Right renal cortex interstitium (tissue), 3 donors: ENCODE measurements around the gene TENM3. TPM values are rescaled to one million over a fixed set of nuclear protein-coding genes. Genes with fewer than 3 reads are reported as not detected.

Experiments
- DNase-seq, 3 donors: peaks; one replicate each; pipeline ENCODE4 v3.0.0-alpha.2; 2013; ENCODE audit warnings: low read depth in 3 of 3, low spot score in 2 of 3
- polyA plus RNA-seq, 3 donors: library from polyadenylated mRNA; unstranded; fragments of 120-200 nt; gene quantifications; one replicate each; pipeline ENCODE4 v1.2.1, GENCODE V29; 2013; ENCODE audit not compliant: insufficient read length in 3 of 3

Gene TENM3
- polyA plus RNA-seq, 3 donors = 16.0 to 18.1 (median 17.7) TPM

GRCh38 chr4:182250446-182250845 lies 7.2 kb downstream of the TENM3 start:
- DNase-seq = no peak

DNA sequence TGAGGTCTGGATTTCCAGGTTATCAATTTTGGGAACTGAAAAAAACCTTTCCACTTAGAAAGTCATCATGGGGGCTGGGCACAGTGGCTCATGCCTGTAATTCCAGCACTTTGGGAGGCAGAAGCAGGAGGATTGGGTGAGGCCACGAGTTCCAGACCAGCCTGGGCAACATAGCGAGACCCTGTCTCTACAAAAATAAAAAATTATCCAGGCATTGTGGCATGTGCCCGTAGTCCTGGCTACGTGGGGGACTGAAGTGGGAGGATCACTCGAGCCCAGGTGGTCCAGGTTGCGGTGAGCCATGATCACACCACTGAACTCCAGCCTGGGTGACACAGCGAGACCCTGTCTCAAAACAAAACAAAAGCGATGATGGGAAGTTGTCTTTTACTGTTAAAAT lies 7.9 kb downstream of the TENM3 start:
- no peak for DNase-seq

DNA sequence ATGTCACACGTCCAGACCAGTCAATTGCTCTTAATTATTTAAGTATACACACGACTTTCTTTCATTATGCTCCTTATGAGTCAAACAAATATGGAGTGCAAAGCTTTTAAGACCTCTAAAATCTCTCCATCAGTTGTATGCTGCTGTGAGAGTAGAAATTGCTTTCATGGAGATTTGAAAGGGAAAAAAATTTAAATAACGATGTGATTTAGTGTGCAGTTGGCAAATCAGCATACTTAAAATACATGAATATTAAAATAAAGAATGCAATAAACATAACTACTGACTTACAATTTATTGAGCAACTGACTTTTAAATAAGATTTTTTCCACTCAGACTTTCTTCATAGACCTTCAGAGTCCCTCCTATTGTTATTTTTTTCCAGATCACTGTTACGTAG lies 9.0 kb downstream of the TENM3 start:
- DNase-seq = no peak

DNA sequence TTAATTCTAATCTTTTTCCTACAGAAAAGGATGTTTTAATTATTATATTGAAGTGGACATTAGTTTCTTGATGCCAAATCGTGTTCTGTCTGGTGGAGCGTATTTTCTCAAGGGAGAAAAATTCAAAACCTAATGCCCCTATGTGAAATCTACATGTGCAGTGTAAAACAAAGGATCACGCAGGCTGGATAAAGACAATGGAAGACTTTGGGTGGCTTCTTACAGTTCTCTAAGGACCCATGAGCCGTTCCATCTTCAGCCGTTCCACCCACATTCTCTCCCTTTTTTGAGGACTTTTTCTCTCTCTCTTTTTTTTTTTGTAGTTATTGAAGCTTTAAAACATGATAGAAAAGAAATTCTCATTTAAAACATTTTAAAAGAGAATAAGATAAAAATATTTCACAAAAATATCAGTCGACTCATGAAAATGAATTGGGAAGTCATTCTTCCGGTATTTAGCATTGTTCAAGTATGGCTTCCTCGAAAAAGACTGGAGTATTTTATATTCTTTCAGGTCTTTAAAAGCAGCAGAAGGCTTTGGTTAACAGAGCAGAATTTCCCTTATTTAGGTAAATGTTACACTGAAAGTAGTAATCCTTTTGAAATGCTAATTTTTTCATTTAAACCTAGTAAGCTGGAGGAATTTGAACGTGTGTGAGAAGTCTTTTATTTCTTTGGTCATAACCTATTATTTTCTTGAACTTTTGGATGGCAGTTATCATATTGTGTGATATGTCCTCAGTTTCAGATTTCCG lies 11.0 kb downstream of the TENM3 start:
- no peak for DNase-seq

DNA sequence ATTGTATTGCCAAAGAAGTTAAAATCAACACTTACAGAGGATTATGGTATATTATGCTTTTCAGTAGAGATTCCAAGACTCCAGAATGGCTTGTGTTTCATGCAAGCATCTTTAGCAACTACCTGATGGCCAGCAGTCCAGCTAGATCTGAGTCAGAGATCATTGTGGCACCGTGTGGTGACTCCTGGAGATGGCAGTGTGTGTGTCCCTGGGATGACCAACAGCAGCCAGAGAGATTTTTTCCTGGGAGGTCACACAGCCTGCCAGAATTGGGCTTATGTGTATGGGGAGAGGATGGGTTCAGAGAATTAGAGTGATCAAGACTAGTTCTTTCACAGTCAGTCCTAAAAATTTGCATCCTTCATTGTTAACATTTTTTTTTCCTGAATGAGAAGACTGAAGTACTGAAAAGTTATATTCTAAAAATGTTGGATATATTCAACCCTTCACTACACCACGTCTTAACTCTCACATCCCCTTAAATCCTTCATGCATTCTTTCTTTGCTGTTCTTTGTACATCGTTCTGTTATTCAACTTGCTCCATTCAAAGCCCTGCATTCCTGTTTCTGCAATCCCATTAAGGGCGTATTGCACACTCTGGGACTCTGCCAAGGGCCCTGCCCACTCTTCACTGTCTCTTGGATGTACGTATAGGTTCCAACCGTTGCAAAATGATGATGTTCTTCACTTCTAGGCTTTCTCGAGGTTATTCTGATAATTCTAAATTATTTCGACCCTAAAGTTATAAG lies 12.4 kb downstream of the TENM3 start:
- no peak for DNase-seq

GRCh38 chr4:182257016-182257415 lies 13.8 kb downstream of the TENM3 start:
- no peak for DNase-seq

DNA sequence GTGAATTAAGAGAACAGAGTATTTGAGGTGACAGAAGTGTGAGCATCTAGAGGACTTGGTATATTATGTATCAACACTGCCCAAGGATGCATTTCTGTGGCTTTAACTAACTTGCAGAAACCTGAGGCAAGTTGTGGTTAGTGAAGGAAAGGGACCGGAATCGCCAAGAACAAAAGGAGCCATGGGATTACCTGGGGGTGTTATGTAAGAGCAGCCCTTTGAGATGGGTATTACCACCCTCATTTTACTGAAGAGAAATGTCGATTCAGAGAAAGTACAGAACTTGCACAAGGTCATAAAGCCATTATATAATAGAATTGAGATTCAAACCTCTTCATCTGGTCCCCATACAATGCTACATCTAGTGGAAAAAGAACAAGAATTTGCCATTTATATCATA lies 14.3 kb downstream of the TENM3 start:
- DNase-seq = no peak

GRCh38 chr4:182258441-182259000 lies 15.3 kb downstream of the TENM3 start:
- DNase-seq = no peak

GRCh38 chr4:182261651-182262223 lies 18.5 kb downstream of the TENM3 start:
- DNase-seq = no peak

DNA sequence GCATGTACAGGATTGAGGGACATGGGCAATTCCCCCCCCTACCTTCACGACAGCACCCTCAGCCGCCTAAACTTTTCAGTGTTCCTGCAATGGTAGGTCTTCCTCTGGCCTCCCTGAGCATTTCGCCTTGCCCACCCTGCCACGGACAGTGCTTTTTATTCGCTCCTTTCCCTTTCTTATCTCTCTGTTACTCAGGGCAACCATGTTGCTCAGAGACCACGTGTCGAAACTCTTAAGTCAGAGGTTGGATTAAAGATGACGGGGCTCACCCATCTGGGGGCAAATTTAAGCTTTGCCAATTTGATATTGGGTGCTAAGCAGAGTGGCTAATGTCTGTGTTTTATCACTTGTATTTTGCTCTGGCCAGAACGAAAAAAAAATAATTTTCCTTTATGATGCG lies 20.4 kb downstream of the TENM3 start:
- no peak for DNase-seq

- DNase-seq = no peak
These were observed 21.0 kb downstream of the TENM3 start for GRCh38 chr4:182264139-182264752.

GRCh38 chr4:182265881-182266280 lies 22.7 kb downstream of the TENM3 start:
- no peak for DNase-seq

- no peak for DNase-seq
These were observed 23.8 kb downstream of the TENM3 start for GRCh38 chr4:182267048-182267447.

GRCh38 chr4:182268966-182269365 lies 25.8 kb downstream of the TENM3 start:
- DNase-seq = no peak

DNA sequence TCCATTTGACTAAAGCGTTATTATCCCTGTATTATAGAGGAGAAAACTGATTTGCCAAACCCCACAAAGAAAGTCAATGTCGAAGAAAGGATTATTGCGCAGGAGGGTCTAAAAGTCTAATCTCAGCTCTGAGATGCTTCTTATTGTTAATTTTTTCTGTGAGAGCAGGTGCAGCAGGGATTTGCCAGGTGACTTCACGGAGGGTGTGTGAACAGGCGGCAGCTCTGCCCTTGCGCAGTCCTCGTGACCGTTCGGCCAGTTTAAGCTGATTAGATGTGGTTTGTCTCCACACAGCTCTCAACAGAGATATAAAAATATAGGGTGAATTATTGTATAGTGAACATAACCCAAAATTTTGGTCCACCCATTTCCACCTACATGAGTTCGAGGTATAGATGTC lies 28.5 kb downstream of the TENM3 start:
- no peak for DNase-seq

DNA sequence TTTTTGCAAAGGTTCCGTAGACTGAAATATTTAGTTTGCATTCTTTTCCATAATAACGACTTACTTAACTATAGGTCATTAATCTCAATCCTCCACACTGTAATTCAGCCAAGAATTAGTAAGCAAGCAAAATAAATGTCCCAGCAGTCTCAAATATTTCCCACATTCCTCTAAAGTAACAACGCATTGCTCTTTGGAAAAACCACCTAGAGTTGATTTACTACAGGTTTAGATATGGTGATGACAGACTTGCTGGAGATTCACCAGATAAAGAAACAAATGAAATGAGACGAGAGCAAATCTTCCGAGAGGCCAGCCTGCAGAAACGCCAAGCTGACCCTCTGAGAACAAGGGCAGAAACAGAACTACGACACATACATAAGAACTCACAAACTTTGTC lies 28.9 kb downstream of the TENM3 start:
- no peak for DNase-seq

- DNase-seq = no peak
These were observed 30.2 kb downstream of the TENM3 start for GRCh38 chr4:182273191-182273935.

DNA sequence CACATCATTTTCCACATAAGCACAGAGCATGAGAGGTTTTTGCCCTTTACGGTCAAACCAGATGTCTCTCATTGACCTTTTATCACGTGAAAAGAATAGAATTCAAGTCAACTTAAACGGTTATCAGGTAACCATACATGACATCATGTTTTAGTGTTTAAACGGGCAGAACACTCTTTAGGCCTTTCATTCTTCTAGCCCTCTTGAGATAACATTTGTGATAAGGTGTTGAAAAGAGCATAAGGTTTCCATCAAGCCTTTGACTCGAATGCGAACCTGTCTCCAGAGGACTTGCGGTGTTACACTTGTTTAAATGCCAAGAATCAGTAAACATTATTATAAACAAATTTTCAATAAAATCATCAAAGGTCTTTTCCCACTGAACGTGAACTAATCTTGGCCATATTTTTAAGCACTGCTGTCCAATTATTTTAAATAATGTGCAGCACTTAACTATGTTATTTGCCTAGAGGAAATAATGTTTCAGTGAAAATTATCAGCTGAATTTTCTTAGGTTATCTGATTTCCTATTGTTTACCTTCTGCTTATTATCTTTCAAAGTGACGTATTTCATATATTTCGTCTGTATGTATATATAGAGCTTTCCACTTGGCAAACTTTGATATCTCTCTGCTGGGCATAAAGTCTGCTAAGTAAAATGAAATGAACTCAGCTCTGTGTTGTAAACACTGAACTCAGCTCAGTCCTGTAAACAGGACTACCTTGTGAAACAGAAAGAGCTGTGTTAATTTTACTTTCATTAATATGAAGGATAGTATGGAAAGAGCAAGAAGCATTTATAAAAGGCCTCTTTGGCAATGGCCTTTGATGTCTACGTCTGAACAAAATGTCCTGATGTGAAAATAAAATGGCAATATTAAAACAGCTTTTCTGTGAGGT lies 33.3 kb downstream of the TENM3 start:
- no peak for DNase-seq

- no peak for DNase-seq
These were observed 34.2 kb downstream of the TENM3 start for GRCh38 chr4:182277377-182277776.
